Trophoblast cell (in vitro differentiated cells and primary cell): Measurements from ENCODE around the gene KIAA1958.
"Not testable (repeated sequence)": the region's sequence is repeated elsewhere in the genome, so short reads cannot be mapped to it uniquely, and the experiment has no call there.

Experiments used
- DNase-seq, 2 donors: peaks; one replicate each; pipeline ENCODE4 v3.0.0-alpha.2; 2016
- H2AFZ ChIP-seq: 2 replicates; pipeline ENCODE4 v1.6.1; 2013; ENCODE audit warnings: low read length, moderate library complexity, mild to moderate bottlenecking; ENCODE audit not compliant: insufficient read depth, poor library complexity
- H2AK5ac ChIP-seq: 2 replicates; pipeline ENCODE4 v1.6.1; 2013; ENCODE audit warnings: mild to moderate bottlenecking, low read length
- H2BK120ac ChIP-seq: 2 replicates; pipeline ENCODE4 v1.6.1; 2013; ENCODE audit warnings: low read length, mild to moderate bottlenecking, moderate library complexity; ENCODE audit not compliant: insufficient read depth, poor library complexity
- H2BK12ac ChIP-seq: 2 replicates; pipeline ENCODE4 v1.6.1; 2013; ENCODE audit warnings: mild to moderate bottlenecking, low read length, moderate library complexity
- H2BK5ac ChIP-seq: 2 replicates; pipeline ENCODE4 v1.6.1; 2013; ENCODE audit warnings: low read length, low read depth, moderate library complexity, mild to moderate bottlenecking; ENCODE audit not compliant: poor library complexity
- H3K14ac ChIP-seq: 2 replicates; pipeline ENCODE4 v1.6.1; 2013; ENCODE audit warnings: mild to moderate bottlenecking, low read length
- H3K18ac ChIP-seq: 2 replicates; pipeline ENCODE4 v1.6.1; 2013; ENCODE audit warnings: mild to moderate bottlenecking, low read length
- H3K23ac ChIP-seq: 2 replicates; pipeline ENCODE4 v1.6.1; 2013; ENCODE audit warnings: low read length
- H3K27ac ChIP-seq: 2 replicates; pipeline ENCODE4 v1.5.1; 2013; ENCODE audit warnings: low read depth, mild to moderate bottlenecking, inconsistent platforms, low read length, moderate library complexity
- H3K27me3 ChIP-seq: 2 replicates; pipeline ENCODE4 v1.6.1; 2013; ENCODE audit warnings: inconsistent platforms, mild to moderate bottlenecking, low read length, moderate library complexity; ENCODE audit not compliant: insufficient read depth
- H3K36me3 ChIP-seq, 2 experiments: 1 replicate in 1 of 2; 2 replicates in 1 of 2; pipeline ENCODE4 v1.6.1; 2013; ENCODE audit warnings: low read length in 2 of 2, mild to moderate bottlenecking in 2 of 2, moderate library complexity in 1 of 2; ENCODE audit not compliant: insufficient read depth in 2 of 2, control insufficient read depth in 1 of 2
- H3K4ac ChIP-seq: 2 replicates; pipeline ENCODE4 v1.6.1; 2013; ENCODE audit warnings: low read depth, mild to moderate bottlenecking, low read length, moderate library complexity
- H3K4me1 ChIP-seq, 2 experiments: 1 replicate in 1 of 2; 2 replicates in 1 of 2; pipeline ENCODE4 v1.6.1; 2013; ENCODE audit warnings: low read length in 2 of 2, mild to moderate bottlenecking in 2 of 2, moderate library complexity in 1 of 2; ENCODE audit not compliant: insufficient read depth in 2 of 2, control insufficient read depth in 1 of 2
- H3K4me2 ChIP-seq: 2 replicates; pipeline ENCODE4 v1.6.1; 2013; ENCODE audit warnings: inconsistent platforms, mild to moderate bottlenecking, low read length, moderate library complexity
- H3K4me3 ChIP-seq: 2 replicates; pipeline ENCODE4 v1.5.1; 2013; ENCODE audit warnings: mild to moderate bottlenecking, low read depth, low read length, inconsistent platforms
- H3K79me1 ChIP-seq: one replicate; pipeline ENCODE4 v1.6.1; 2013; ENCODE audit warnings: low read length
- H3K79me2 ChIP-seq: 2 replicates; pipeline ENCODE4 v1.6.1; 2013; ENCODE audit warnings: low read length, mild to moderate bottlenecking; ENCODE audit not compliant: control insufficient read depth, insufficient read depth, poor library complexity
- H3K9ac ChIP-seq: 2 replicates; pipeline ENCODE4 v1.6.1; 2013; ENCODE audit warnings: mild to moderate bottlenecking, low read length
- H3K9me3 ChIP-seq: 2 replicates; pipeline ENCODE4 v1.6.1; 2013; ENCODE audit warnings: low read depth, mild to moderate bottlenecking, control low read depth, inconsistent platforms, low read length; ENCODE audit not compliant: insufficient read depth
- H4K12ac ChIP-seq: 2 replicates; pipeline ENCODE4 v1.6.1; 2013; ENCODE audit warnings: low read depth, mild to moderate bottlenecking, low read length, moderate library complexity
- H4K8ac ChIP-seq: 2 replicates; pipeline ENCODE4 v1.6.1; 2013; ENCODE audit warnings: low read depth, mild to moderate bottlenecking, low read length, moderate library complexity
- H4K91ac ChIP-seq: one replicate; pipeline ENCODE4 v1.6.1; 2013; ENCODE audit warnings: low read depth, mild to moderate bottlenecking, low read length, moderate library complexity
- WGBS: extraction: QIAGEN DNeasy Blood & Tissue Kit; methylation state at CpG from one replicate; pipeline ENCODE4 v1.1.7; 2013; ENCODE audit warnings: missing lambda C conversion rate; ENCODE audit not compliant: insufficient read length, insufficient coverage; ENCODE audit errors: extremely low coverage; 5-methylcytosine and 5-hydroxymethylcytosine counted together

Gene KIAA1958

DNA sequence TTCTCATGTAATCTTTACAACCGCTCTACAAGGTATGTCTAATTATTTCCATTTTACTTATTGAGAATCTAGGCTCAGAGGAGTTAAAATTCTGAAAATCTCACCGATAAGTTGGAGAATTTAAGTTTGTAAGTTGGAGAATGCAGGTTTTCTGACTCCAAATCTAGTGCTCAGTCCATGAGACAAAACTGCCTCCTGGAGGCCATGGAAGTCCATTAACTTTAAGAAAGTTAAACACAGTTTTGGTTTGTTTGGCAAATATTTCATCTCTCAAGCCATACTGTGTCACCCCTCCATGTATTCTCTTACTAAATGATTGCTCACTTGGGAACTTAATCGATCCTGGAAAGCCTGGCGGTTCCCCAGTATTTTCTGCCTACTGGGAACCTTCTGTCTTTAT is 178.7 kb downstream of the KIAA1958 start:
- no peak overlapping the region for H2AK5ac ChIP-seq
- no peak overlapping the region for H3K4me3 ChIP-seq
- no CpG with 5 or more reads among the region's 4 CpGs for WGBS
- H3K4ac ChIP-seq = no peak overlapping the region
- H2BK120ac ChIP-seq = no peak overlapping the region
- no peak overlapping the region for H2AFZ ChIP-seq
- no peak overlapping the region for H3K27ac ChIP-seq
- no peak overlapping the region for H3K14ac ChIP-seq
- no peaks in the 10 kb centered on the region for H3K9me3 ChIP-seq
- H3K4me1 ChIP-seq = no peaks in the 10 kb centered on the region
- no peak overlapping the region for H2BK5ac ChIP-seq
- H3K23ac ChIP-seq = no peak overlapping the region
- H3K79me1 ChIP-seq = no peaks in the 10 kb centered on the region
- no peaks in the 10 kb centered on the region for H3K27me3 ChIP-seq
- DNase-seq = peak in 1 of 2 donors; percentile 42
- H4K12ac ChIP-seq = no peak overlapping the region
- no peak overlapping the region for H2BK12ac ChIP-seq
- no peak overlapping the region for H3K18ac ChIP-seq
- no peaks in the 10 kb centered on the region for H3K79me2 ChIP-seq
- no peak overlapping the region for H4K91ac ChIP-seq
- no peak overlapping the region for H4K8ac ChIP-seq
- no peak overlapping the region for H3K9ac ChIP-seq
- no peaks in the 10 kb centered on the region for H3K36me3 ChIP-seq
- no peak overlapping the region for H3K4me2 ChIP-seq

DNA sequence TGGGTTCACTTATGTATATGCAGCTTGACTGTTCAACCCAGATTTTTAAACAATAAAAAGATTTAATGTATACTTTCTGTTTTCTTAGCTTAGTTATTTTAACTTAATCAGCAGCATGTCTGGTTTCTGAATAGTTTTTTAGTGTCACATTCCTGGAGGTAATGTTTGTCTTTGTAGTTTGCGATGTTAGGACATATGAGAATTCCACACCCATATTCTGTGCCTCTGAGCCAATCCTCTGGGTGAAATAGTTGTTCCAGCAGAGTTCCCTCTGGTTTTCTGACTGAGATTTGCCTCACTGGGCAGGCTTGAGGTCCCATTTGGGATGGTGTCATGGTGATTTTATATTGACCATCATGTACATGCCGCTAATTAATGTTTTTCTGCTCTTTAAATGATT is 182.7 kb downstream of the KIAA1958 start:
- Histone ChIP-seq H2BK5ac (no peak overlapping the region), H3K4me3 (no peak overlapping the region), H3K23ac (no peak overlapping the region), H3K4ac (no peak overlapping the region), H3K4me1 (no peaks in the 10 kb centered on the region), H3K27ac (no peak overlapping the region), H2AFZ (no peak overlapping the region), H3K9me3 (no peaks in the 10 kb centered on the region), H2AK5ac (no peak overlapping the region), H3K79me2 (no peaks in the 10 kb centered on the region), H3K36me3 (peaks cover 0 to 2% of the 10 kb centered on the region in 2 experiments), H2BK12ac (no peak overlapping the region), H4K91ac (no peak overlapping the region), H3K4me2 (no peak overlapping the region), H4K8ac (no peak overlapping the region), H3K27me3 (no peaks in the 10 kb centered on the region), H3K14ac (no peak overlapping the region), H3K9ac (no peak overlapping the region), H3K79me1 (no peaks in the 10 kb centered on the region), H2BK120ac (no peak overlapping the region), H3K18ac (no peak overlapping the region), H4K12ac (no peak overlapping the region)
- no CpG with 5 or more reads among the region's 2 CpGs for WGBS
- DNase-seq = peak in 1 of 2 donors; percentile 57

DNA sequence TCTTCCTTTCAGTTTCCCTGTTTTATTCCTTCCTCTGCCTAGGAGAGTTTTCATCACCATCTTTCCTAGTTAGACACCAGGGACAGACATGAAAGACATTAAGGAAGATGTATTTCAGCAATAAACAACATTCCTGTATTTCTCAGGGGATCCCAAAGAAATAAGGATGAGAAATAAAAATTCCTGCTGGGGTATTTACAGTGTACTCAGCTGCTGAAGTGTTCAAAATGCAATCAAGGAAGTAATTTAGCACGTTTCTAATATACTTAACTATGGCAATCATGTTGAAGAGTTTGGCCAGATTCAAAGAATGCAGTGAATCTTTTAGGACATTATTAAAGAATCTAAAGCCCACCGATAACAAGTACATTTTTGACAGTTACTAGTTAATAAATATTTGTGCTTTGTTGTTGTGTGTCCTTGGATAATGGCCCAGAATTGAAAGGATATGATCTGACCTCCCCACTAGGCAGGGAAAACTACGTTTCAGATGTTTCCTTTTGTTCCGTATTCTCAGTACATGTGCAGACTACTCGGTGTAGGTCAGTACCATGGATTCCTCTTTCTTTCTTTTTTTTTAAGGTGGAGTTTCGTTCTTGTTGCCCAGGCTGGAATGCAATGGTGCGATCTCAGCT is 184.5 kb downstream of the KIAA1958 start:
- no peaks in the 10 kb centered on the region for H3K9me3 ChIP-seq
- WGBS = no CpG with 5 or more reads among the region's 7 CpGs
- no peak overlapping the region for H4K91ac ChIP-seq

GRCh38 chr9:112673221-112673620 is 186.6 kb downstream of the KIAA1958 start:
- not testable (repeated sequence) for H3K18ac ChIP-seq, H3K9ac ChIP-seq, H3K9me3 ChIP-seq, DNase-seq, H3K79me1 ChIP-seq, H2BK5ac ChIP-seq, H3K27ac ChIP-seq, H3K4me3 ChIP-seq, H4K8ac ChIP-seq, H3K79me2 ChIP-seq, H2BK120ac ChIP-seq, H2BK12ac ChIP-seq, H3K4ac ChIP-seq, H3K23ac ChIP-seq, H3K4me2 ChIP-seq, H4K91ac ChIP-seq, H2AK5ac ChIP-seq, H2AFZ ChIP-seq, H4K12ac ChIP-seq, H3K14ac ChIP-seq, H3K27me3 ChIP-seq, H3K36me3 ChIP-seq, H3K4me1 ChIP-seq
- WGBS = no CpG with 5 or more reads among the region's 4 CpGs

More for the DNA sequence above, 184.5 kb downstream of the KIAA1958 start:
- no peak overlapping the region for H2BK12ac ChIP-seq
- no peak overlapping the region for H3K23ac ChIP-seq
- H2AK5ac ChIP-seq = no peak overlapping the region
- no peaks in the 10 kb centered on the region for H3K4me1 ChIP-seq
- H3K4me3 ChIP-seq = no peak overlapping the region
- H4K8ac ChIP-seq = no peak overlapping the region
- H2AFZ ChIP-seq = no peak overlapping the region
- H3K36me3 ChIP-seq = peaks cover 0 to 2% of the 10 kb centered on the region in 2 experiments
- no peak for DNase-seq
- no peak overlapping the region for H3K4me2 ChIP-seq
- no peaks in the 10 kb centered on the region for H3K79me1 ChIP-seq
- H3K79me2 ChIP-seq = no peaks in the 10 kb centered on the region
- no peaks in the 10 kb centered on the region for H3K27me3 ChIP-seq
- H2BK120ac ChIP-seq = no peak overlapping the region
- H2BK5ac ChIP-seq = no peak overlapping the region
- H3K9ac ChIP-seq = no peak overlapping the region
- H3K27ac ChIP-seq = no peak overlapping the region
- no peak overlapping the region for H4K12ac ChIP-seq
- H3K4ac ChIP-seq = no peak overlapping the region
- no peak overlapping the region for H3K18ac ChIP-seq
- no peak overlapping the region for H3K14ac ChIP-seq
